Measurements from ENCODE around the gene NFS1. TPM values are rescaled to one million over a fixed set of nuclear protein-coding genes. Genes with fewer than 3 reads are reported as not detected.

NFS1 gene
- total RNA-seq, 4 donors from 2014 or later: 39.7 to 73.2 (median 47.3) TPM

DNA sequence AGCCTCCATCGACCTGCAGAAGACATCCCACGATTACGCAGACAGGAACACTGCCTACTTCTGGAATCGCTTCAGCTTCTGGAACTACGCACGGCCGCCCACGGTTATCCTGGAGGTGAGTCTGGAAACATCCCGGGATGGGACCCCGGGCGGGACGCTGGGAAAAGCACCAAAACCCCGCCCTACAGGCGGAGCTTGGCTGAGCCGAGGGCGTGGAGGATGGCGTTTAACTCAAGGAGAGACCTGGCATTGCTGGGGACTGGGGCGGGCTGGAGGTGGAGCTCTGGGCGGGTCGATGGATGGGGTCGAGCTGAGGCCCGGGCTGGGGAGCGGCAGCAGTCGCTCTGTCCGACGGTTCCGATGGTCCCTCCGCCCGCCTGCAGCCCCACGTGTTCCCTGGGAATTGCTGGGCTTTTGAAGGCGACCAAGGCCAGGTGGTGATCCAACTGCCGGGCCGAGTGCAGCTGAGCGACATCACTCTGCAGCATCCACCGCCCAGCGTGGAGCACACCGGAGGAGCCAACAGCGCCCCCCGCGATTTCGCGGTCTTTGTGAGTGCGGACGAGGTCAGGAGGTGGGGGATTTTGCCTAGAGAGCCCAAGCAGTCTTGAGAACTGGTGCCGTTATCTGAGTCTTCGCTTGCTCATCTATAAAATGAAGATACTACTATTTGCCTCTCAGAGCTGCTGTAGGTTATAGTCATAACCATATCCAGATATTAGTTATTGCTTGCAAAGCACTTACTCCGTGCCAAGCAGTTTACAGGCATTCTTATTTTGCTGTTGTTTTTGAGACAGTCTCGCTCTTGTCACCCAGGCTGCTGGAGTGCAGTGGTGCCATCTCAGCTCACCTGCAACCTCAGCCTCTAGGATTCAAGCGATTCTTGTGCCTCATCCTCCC, 79.7 kb downstream of the NFS1 start:
- no peak for TF ChIP-seq EP300 (IDR thresholded peaks at IDR 0.05)
- H3K36me3 ChIP-seq: peaks cover 7% of the 10 kb centered on the region
- WGBS: 11% methylated on average over 21 of the region's 49 CpGs
- H3K4me3 ChIP-seq: peak overlapping the region; percentile 61
- no peaks in the 10 kb centered on the region for H3K9me3 ChIP-seq
- H3K27ac ChIP-seq: no peak overlapping the region
- no peaks in the 10 kb centered on the region for H3K27me3 ChIP-seq
- peaks cover 38% of the 10 kb centered on the region for H3K4me1 ChIP-seq
- DNase-seq (ENCODE audit: low spot score in 2 of 2): peak in 1 of 2 donors; percentile 88

DNA sequence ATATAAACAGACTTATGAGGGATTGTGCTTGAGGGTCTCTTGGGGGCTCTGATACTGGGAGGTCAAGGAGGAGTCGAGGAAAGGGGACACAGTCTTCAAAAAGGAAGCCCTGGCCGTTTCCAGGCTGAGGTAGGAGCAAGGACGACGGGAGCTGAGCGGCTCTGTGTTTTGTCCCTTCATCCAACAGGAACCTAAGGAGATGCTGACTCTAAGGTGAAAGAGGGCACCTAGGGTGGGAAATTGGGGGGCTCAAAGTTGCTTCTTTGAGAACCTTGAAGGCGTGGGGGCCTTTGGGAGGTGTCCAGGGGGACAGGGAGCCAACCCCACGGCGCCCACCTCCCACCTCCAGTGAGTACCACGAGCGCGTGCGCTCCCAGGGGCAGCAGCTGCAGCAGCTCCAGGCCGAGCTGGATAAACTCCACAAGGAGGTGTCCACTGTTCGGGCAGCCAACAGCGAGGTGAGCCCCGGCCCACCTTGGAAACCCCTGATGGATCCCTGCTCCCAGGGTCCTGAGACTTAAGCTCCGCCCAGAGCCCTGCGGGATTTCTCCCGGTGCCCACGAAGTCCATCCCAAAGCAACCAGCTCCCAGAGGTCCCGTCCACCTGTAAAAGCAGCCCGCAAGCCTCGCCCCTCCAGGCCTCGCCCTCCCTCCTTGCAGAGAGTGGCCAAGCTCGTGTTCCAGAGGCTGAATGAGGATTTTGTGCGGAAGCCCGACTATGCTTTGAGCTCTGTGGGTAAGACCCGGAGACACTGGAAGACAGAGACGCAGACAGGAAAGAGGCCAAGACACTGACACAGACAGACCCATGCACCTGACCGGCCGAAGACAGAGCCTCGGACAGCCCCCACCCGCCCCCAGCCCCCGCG, 80.7 kb downstream of the NFS1 start:
- H3K9me3 ChIP-seq: no peaks in the 10 kb centered on the region
- H3K36me3 ChIP-seq: peaks cover 7% of the 10 kb centered on the region
- 1% methylated on average over 15 of the region's 35 CpGs for WGBS
- no peak for DNase-seq (ENCODE audit: low spot score in 2 of 2)
- peaks cover 38% of the 10 kb centered on the region for H3K4me1 ChIP-seq
- H3K4me3 ChIP-seq: peak overlapping the region; percentile 61
- TF ChIP-seq, protein P1, sequence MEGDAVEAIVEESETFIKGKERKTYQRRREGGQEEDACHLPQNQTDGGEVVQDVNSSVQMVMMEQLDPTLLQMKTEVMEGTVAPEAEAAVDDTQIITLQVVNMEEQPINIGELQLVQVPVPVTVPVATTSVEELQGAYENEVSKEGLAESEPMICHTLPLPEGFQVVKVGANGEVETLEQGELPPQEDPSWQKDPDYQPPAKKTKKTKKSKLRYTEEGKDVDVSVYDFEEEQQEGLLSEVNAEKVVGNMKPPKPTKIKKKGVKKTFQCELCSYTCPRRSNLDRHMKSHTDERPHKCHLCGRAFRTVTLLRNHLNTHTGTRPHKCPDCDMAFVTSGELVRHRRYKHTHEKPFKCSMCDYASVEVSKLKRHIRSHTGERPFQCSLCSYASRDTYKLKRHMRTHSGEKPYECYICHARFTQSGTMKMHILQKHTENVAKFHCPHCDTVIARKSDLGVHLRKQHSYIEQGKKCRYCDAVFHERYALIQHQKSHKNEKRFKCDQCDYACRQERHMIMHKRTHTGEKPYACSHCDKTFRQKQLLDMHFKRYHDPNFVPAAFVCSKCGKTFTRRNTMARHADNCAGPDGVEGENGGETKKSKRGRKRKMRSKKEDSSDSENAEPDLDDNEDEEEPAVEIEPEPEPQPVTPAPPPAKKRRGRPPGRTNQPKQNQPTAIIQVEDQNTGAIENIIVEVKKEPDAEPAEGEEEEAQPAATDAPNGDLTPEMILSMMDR (IDR thresholded peaks at IDR 0.05): no peak
- TF ChIP-seq EP300 (IDR thresholded peaks at IDR 0.05): no peak
- TF ChIP-seq POLR2AphosphoS5 (IDR thresholded peaks at IDR 0.05): no peak
- H3K27me3 ChIP-seq: no peaks in the 10 kb centered on the region
- H3K27ac ChIP-seq: no peak overlapping the region

Other genes starting within 250 kb of the NFS1 start
- gene CEP250, start 243.8 kb downstream of the NFS1 start, total RNA-seq: 10 to 100 TPM; 18.8 to 55.4 (median 27.1) TPM
- gene C20orf173, start 169.7 kb downstream of the NFS1 start, total RNA-seq: not detected
- 100 to 1,000 TPM; 154 to 256 (median 225) TPM for gene ERGIC3, start 157.3 kb downstream of the NFS1 start, total RNA-seq
- gene SPAG4, start 83.5 kb downstream of the NFS1 start, total RNA-seq: under 1 TPM in 1 of 4 donors, not detected in 3; 0.89 TPM
- 100 to 1,000 TPM in 2 of 4 donors, 10 to 100 TPM in 2; 43.3 to 238 (median 103) TPM for gene CPNE1, start 34.5 kb downstream of the NFS1 start, total RNA-seq
- 10 to 100 TPM; 21.6 to 38.7 (median 32.7) TPM for gene RBM12, start 34.5 kb downstream of the NFS1 start, total RNA-seq
- 100 to 1,000 TPM; 146 to 299 (median 212) TPM for gene ROMO1, start 53 bp upstream of the NFS1 start, total RNA-seq
- 100 to 1,000 TPM; 245 to 599 (median 258) TPM for gene RBM39, start 42.9 kb upstream of the NFS1 start, total RNA-seq
- gene PHF20, start 72.7 kb upstream of the NFS1 start, total RNA-seq: 10 to 100 TPM; 44.2 to 60.6 (median 47.3) TPM